ENCODE data around the gene G2E3. TPM values are rescaled to one million over a fixed set of nuclear protein-coding genes. Genes with fewer than 3 reads are reported as not detected.
"Not testable (repeated sequence)": the region's sequence is repeated elsewhere in the genome, so short reads cannot be mapped to it uniquely, and the experiment has no call there.

G2E3 gene
- total RNA-seq, 1 donor from 2014 or later = 21.5 TPM

- Mint-ChIP-seq H3K4me3 (peak overlapping the region; percentile 99), H3K27me3 (ENCODE audit: insufficient read depth) (no peaks in the 10 kb centered on the region), H3K4me1 (ENCODE audit: low read depth) (peaks cover 53% of the 10 kb centered on the region), H3K36me3 (ENCODE audit: low read depth) (peaks cover 15% of the 10 kb centered on the region), H3K27ac (peak overlapping the region; percentile 98), H3K9me3 (no peaks in the 10 kb centered on the region)
- intact Hi-C loops (cut with micrococcal nuclease) = loop anchor here (5.0 to 10.0 kb wide), 4 partner anchors 503 to 941 kb away; partner anchors contain the start of genes HECTD1 and NUBPL
- DNase-seq (ENCODE audit: low spot score) = peak; percentile 4
Measured at GRCh38 chr14:30621354-30621939, 62.5 kb downstream of the G2E3 start.

- H3K9me3 Mint-ChIP-seq = no peaks in the 10 kb centered on the region
- DNase-seq (ENCODE audit: low spot score) = peak; percentile 94
- peak within 1 kb of the TSS; percentile 98 for H3K27ac Mint-ChIP-seq
- intact Hi-C loops (cut with micrococcal nuclease) = loop anchor here (1.0 to 10.0 kb wide), 8 partner anchors 35 to 940 kb away; partner anchors contain the start of genes DTD2, G2E3, HECTD1 and NUBPL
- H3K4me3 Mint-ChIP-seq = peak within 1 kb of the TSS; percentile 99
- H3K36me3 Mint-ChIP-seq (ENCODE audit: low read depth) = peaks cover 14% of the 10 kb centered on the region
- H3K4me1 Mint-ChIP-seq (ENCODE audit: low read depth) = peaks cover 56% of the 10 kb centered on the region
- no peaks in the 10 kb centered on the region for H3K27me3 Mint-ChIP-seq (ENCODE audit: insufficient read depth)
Measured at GRCh38 chr14:30621940-30622830, 63.2 kb downstream of the G2E3 start, which contains the start of gene SCFD1. Gene SCFD1 (plus strand): TSS chr14:30622319. CDS start chr14:30622339, 20 bp downstream.

GRCh38 chr14:30623412-30624131 is 64.6 kb downstream of the G2E3 start:
- H3K36me3 Mint-ChIP-seq (ENCODE audit: low read depth) = peaks cover 19% of the 10 kb centered on the region
- H3K9me3 Mint-ChIP-seq = no peaks in the 10 kb centered on the region
- H3K27me3 Mint-ChIP-seq (ENCODE audit: insufficient read depth) = no peaks in the 10 kb centered on the region
- no peak overlapping the region for H3K27ac Mint-ChIP-seq
- intact Hi-C loops (cut with micrococcal nuclease) = loop anchor here (2.0 to 10.0 kb wide), 6 partner anchors 33 to 939 kb away; partner anchors contain the start of genes DTD2, HECTD1 and NUBPL
- no peak for DNase-seq (ENCODE audit: low spot score)
- peak overlapping the region; percentile 99 for H3K4me3 Mint-ChIP-seq
- H3K4me1 Mint-ChIP-seq (ENCODE audit: low read depth) = peaks cover 63% of the 10 kb centered on the region

GRCh38 chr14:30624132-30624423 is 65.1 kb downstream of the G2E3 start:
- Mint-ChIP-seq H3K4me3 (peak overlapping the region; percentile 75), H3K9me3 (no peaks in the 10 kb centered on the region), H3K27ac (no peak overlapping the region)

GRCh38 chr14:30625533-30625932 is 66.6 kb downstream of the G2E3 start:
- no peaks in the 10 kb centered on the region for H3K9me3 Mint-ChIP-seq
- H3K27me3 Mint-ChIP-seq (ENCODE audit: insufficient read depth) = no peaks in the 10 kb centered on the region
- H3K36me3 Mint-ChIP-seq (ENCODE audit: low read depth) = peaks cover 19% of the 10 kb centered on the region
- intact Hi-C loops (cut with micrococcal nuclease) = loop anchor here (10.0 kb wide), 2 partner anchors 499 to 789 kb away; no protein-coding TSS in a partner anchor
- no peak for DNase-seq (ENCODE audit: low spot score)
- H3K4me3 Mint-ChIP-seq = no peak overlapping the region
- peaks cover 50% of the 10 kb centered on the region for H3K4me1 Mint-ChIP-seq (ENCODE audit: low read depth)
- no peak overlapping the region for H3K27ac Mint-ChIP-seq

More at GRCh38 chr14:30624132-30624423, 65.1 kb downstream of the G2E3 start:
- peaks cover 19% of the 10 kb centered on the region for H3K36me3 Mint-ChIP-seq (ENCODE audit: low read depth)
- H3K27me3 Mint-ChIP-seq (ENCODE audit: insufficient read depth) = no peaks in the 10 kb centered on the region
- H3K4me1 Mint-ChIP-seq (ENCODE audit: low read depth) = peaks cover 63% of the 10 kb centered on the region
- intact Hi-C loops (cut with micrococcal nuclease) = loop anchor here (5.0 to 10.0 kb wide), 4 partner anchors 501 to 938 kb away; partner anchors contain the start of genes HECTD1 and NUBPL
- no peak for DNase-seq (ENCODE audit: low spot score)

- H3K27ac Mint-ChIP-seq; H3K27me3 Mint-ChIP-seq (ENCODE audit: insufficient read depth): not testable (repeated sequence)
- intact Hi-C loops (cut with micrococcal nuclease) = loop anchor here (10.0 kb wide), 2 partner anchors 495 to 785 kb away; no protein-coding TSS in a partner anchor
Measured at GRCh38 chr14:30629432-30629831, 70.5 kb downstream of the G2E3 start.

GRCh38 chr14:30630248-30630647 is 71.3 kb downstream of the G2E3 start:
- no peak for DNase-seq (ENCODE audit: low spot score)
- Mint-ChIP-seq H3K27ac (no peak overlapping the region), H3K4me3 (no peak overlapping the region), H3K27me3 (ENCODE audit: insufficient read depth) (no peaks in the 10 kb centered on the region), H3K4me1 (ENCODE audit: low read depth) (peaks cover 15% of the 10 kb centered on the region), H3K36me3 (ENCODE audit: low read depth) (peaks cover 20% of the 10 kb centered on the region), H3K9me3 (no peaks in the 10 kb centered on the region)
- intact Hi-C loops (cut with micrococcal nuclease) = no loop called here

More at GRCh38 chr14:30629432-30629831, 70.5 kb downstream of the G2E3 start:
- DNase-seq (ENCODE audit: low spot score); H3K9me3 Mint-ChIP-seq; H3K4me3 Mint-ChIP-seq: not testable (repeated sequence)
- peaks cover 20% of the 10 kb centered on the region for H3K4me1 Mint-ChIP-seq (ENCODE audit: low read depth)
- peaks cover 21% of the 10 kb centered on the region for H3K36me3 Mint-ChIP-seq (ENCODE audit: low read depth)

- no peaks in the 10 kb centered on the region for H3K27me3 Mint-ChIP-seq (ENCODE audit: insufficient read depth)
- intact Hi-C loops (cut with micrococcal nuclease) = no loop called here
- no peak for DNase-seq (ENCODE audit: low spot score)
- peaks cover 34% of the 10 kb centered on the region for H3K36me3 Mint-ChIP-seq (ENCODE audit: low read depth)
- peaks cover 7% of the 10 kb centered on the region for H3K4me1 Mint-ChIP-seq (ENCODE audit: low read depth)
- no peaks in the 10 kb centered on the region for H3K9me3 Mint-ChIP-seq
- no peak overlapping the region for H3K27ac Mint-ChIP-seq
- H3K4me3 Mint-ChIP-seq = no peak overlapping the region
Measured at GRCh38 chr14:30632730-30633129, 73.8 kb downstream of the G2E3 start.

- peaks cover under 1% of the 10 kb centered on the region for H3K9me3 Mint-ChIP-seq
- no peak for DNase-seq (ENCODE audit: low spot score)
- no peak overlapping the region for H3K27ac Mint-ChIP-seq
- H3K4me3 Mint-ChIP-seq = no peak overlapping the region
- intact Hi-C loops (cut with micrococcal nuclease) = no loop called here
- no peaks in the 10 kb centered on the region for H3K4me1 Mint-ChIP-seq (ENCODE audit: low read depth)
- H3K36me3 Mint-ChIP-seq (ENCODE audit: low read depth) = peaks cover 38% of the 10 kb centered on the region
- H3K27me3 Mint-ChIP-seq (ENCODE audit: insufficient read depth) = no peaks in the 10 kb centered on the region
Measured at GRCh38 chr14:30638926-30639325, 80.0 kb downstream of the G2E3 start.

- Mint-ChIP-seq H3K36me3 (ENCODE audit: low read depth) (peaks cover 47% of the 10 kb centered on the region), H3K27me3 (ENCODE audit: insufficient read depth) (no peaks in the 10 kb centered on the region), H3K4me3 (no peak overlapping the region), H3K4me1 (ENCODE audit: low read depth) (no peaks in the 10 kb centered on the region), H3K27ac (no peak overlapping the region), H3K9me3 (peaks cover 13% of the 10 kb centered on the region)
- intact Hi-C loops (cut with micrococcal nuclease) = no loop called here
- no peak for DNase-seq (ENCODE audit: low spot score)
Measured at GRCh38 chr14:30641207-30641606, 82.2 kb downstream of the G2E3 start.

GRCh38 chr14:30644462-30644861 is 85.5 kb downstream of the G2E3 start:
- H3K27ac Mint-ChIP-seq; intact Hi-C loops (cut with micrococcal nuclease); H3K27me3 Mint-ChIP-seq (ENCODE audit: insufficient read depth); DNase-seq (ENCODE audit: low spot score); H3K4me3 Mint-ChIP-seq; H3K4me1 Mint-ChIP-seq (ENCODE audit: low read depth): not testable (repeated sequence)
- Mint-ChIP-seq H3K36me3 (ENCODE audit: low read depth) (peaks cover 41% of the 10 kb centered on the region), H3K9me3 (peaks cover 13% of the 10 kb centered on the region)

GRCh38 chr14:30645600-30645999 is 86.6 kb downstream of the G2E3 start:
- Mint-ChIP-seq H3K9me3 (peaks cover 13% of the 10 kb centered on the region), H3K36me3 (ENCODE audit: low read depth) (peaks cover 44% of the 10 kb centered on the region), H3K27me3 (ENCODE audit: insufficient read depth) (no peaks in the 10 kb centered on the region), H3K4me3 (no peak overlapping the region), H3K27ac (no peak overlapping the region), H3K4me1 (ENCODE audit: low read depth) (no peaks in the 10 kb centered on the region)
- intact Hi-C loops (cut with micrococcal nuclease) = no loop called here
- DNase-seq (ENCODE audit: low spot score) = no peak

Measured in activated T-helper 1 cell treated with anti-CD3 and anti-CD28 coated beads, Interleukin-12 subunit alpha, Interleukin-12 subunit beta, Interleukin-2, Interleukin-4 antibody, amounts not matched to agents 30 ng/mL and 10 ng/mL and 1 ng/mL, durations not matched to agents 14 hours and 24 hours and 36 hours (primary cell).